GM12874 (cell line): ENCODE measurements around the gene KIF13A.

ENCODE experiments used
- CTCF ChIP-seq: IDR thresholded peaks from 2 replicates; pipeline ENCODE4 v1.5.1; 2011; ENCODE audit warnings: low read depth, mild to moderate bottlenecking, control low read depth, low read length, moderate library complexity; ENCODE audit not compliant: insufficient read depth

Gene KIF13A

GRCh38 chr6:17842014-17842776, 145.2 kb downstream of the KIF13A start:
- TF ChIP-seq CTCF: no peak

- no peak for TF ChIP-seq CTCF
Measured at GRCh38 chr6:17839513-17840223, 147.8 kb downstream of the KIF13A start.

GRCh38 chr6:17836293-17836692, 151.1 kb downstream of the KIF13A start:
- no peak for TF ChIP-seq CTCF

- TF ChIP-seq CTCF: no peak
Measured at GRCh38 chr6:17835784-17836183, 151.7 kb downstream of the KIF13A start.

- no peak for TF ChIP-seq CTCF
Measured at GRCh38 chr6:17831135-17831534, 156.3 kb downstream of the KIF13A start.

GRCh38 chr6:17829905-17830304, 157.5 kb downstream of the KIF13A start:
- no peak for TF ChIP-seq CTCF

- no peak for TF ChIP-seq CTCF
Measured at GRCh38 chr6:17828149-17828548, 159.3 kb downstream of the KIF13A start.
